Measurements from ENCODE around the gene TMPRSS2.

- TF ChIP-seq CTCF (IDR thresholded peaks at IDR 0.05), result no peak
- TF ChIP-seq POLR2A (IDR thresholded peaks at IDR 0.05), result no peak
These were observed 12.0 kb upstream of the TMPRSS2 start for GRCh38 chr21:41519806-41520559.

All from adrenal gland (tissue), 5 donors.